Gastrocnemius medialis (tissue), 4 donors: Measurements from ENCODE around the gene RHNO1.

Experiments
- CTCF ChIP-seq, 5 experiments: fragments of 450-650 bp in 3 of 5; fragments of 200-600 bp in 2 of 5; sonication (generic) in 2 of 5; IDR thresholded peaks in 4 of 5; conservative IDR thresholded peaks in 1 of 5; 1 replicate in 4 of 5; 2 replicates in 1 of 5; pipeline ENCODE4 v1.5.1; 2016 to 2019; ENCODE audit warnings: antibody characterized with exemption in 5 of 5, mild to moderate bottlenecking in 3 of 5, moderate library complexity in 3 of 5
- POLR2A ChIP-seq, 2 donors: fragments of 450-650 bp; IDR thresholded peaks; one replicate each; pipeline ENCODE4 v1.6.1; 2017; ENCODE audit warnings: antibody characterized with exemption in 2 of 2, mild to moderate bottlenecking in 2 of 2, moderate library complexity in 2 of 2

- TF ChIP-seq CTCF (IDR thresholded peaks at IDR 0.05 in 4 of 5, conservative IDR thresholded peaks at IDR 0.05 in 1 of 5) (no peak), POLR2A (IDR thresholded peaks at IDR 0.05) (no peak)
Measured at GRCh38 chr12:2833327-2833726, 43.7 kb upstream of the RHNO1 start.
